H1 (cell line): ENCODE data around the gene WAC. TPM values are rescaled to one million over a fixed set of nuclear protein-coding genes. Genes with fewer than 3 reads are reported as not detected.

Source experiments
- ASH2L ChIP-seq: fragments of 200-600, 300-600 bp; sonication (generic); IDR thresholded peaks from one replicate; pipeline ENCODE4 v1.7.1; 2017; ENCODE audit warnings: low read length
- JUN ChIP-seq: IDR thresholded peaks from 2 replicates; pipeline ENCODE4 v1.6.1; 2011; ENCODE audit warnings: low read depth, mild to moderate bottlenecking, improper control_type of control experiment, low read length
- KDM1A ChIP-seq: fragments of 200-600, 300-600 bp; sonication (generic); IDR thresholded peaks from 2 replicates; pipeline ENCODE4 v1.7.1; 2016; ENCODE audit warnings: mild to moderate bottlenecking, low read length, borderline replicate concordance
- KDM5A ChIP-seq: fragments of 200-600 bp; IDR thresholded peaks from 2 replicates; pipeline ENCODE4 v1.7.1; 2012; ENCODE audit warnings: mild to moderate bottlenecking, low read length, inconsistent platforms, mixed read lengths
- TAF7 ChIP-seq: optimal IDR thresholded peaks from 2 replicates; pipeline ENCODE3; 2011; ENCODE audit warnings: low read depth, mild to moderate bottlenecking, inconsistent platforms, low read length, moderate library complexity, borderline replicate concordance
- polyA plus RNA-seq, 7 experiments: library from polyadenylated mRNA; depleted of rRNA in 3 of 7; stranded (reverse) in 5 of 7; unstranded in 2 of 7; fragments of >200 nt in 5 of 7; fragments of 200-250 nt in 2 of 7; gene quantifications; 1 replicate in 5 of 7; 2 replicates in 1 of 7; 4 replicates in 1 of 7; pipeline versions ENCODE4 v1.2.1 to v1.2.3, GENCODE V29; 2011 to 2013; ENCODE audit warnings: missing spikeins in 2 of 7, mixed read lengths in 2 of 7
- total RNA-seq: library from RNA; stranded (reverse); fragmentation: NEBNext Ultra II Directional; extraction: Animal tissue kit (Norgen Biotek cat#: 25700); gene quantifications from 2 replicates; pipeline ENCODE4 v1.2.1, GENCODE V29; 2021
- TF ChIP-seq, protein P1 (sequence below): IDR thresholded peaks from 2 replicates; pipeline ENCODE4 v1.6.1; 2012; ENCODE audit warnings: inconsistent platforms

WAC gene
- total and polyA plus RNA-seq, 2 of the 8 experiments (the other 6 are each of a cell fraction or from before 2014, with no cell fraction given): 72.9 to 128 TPM

DNA sequence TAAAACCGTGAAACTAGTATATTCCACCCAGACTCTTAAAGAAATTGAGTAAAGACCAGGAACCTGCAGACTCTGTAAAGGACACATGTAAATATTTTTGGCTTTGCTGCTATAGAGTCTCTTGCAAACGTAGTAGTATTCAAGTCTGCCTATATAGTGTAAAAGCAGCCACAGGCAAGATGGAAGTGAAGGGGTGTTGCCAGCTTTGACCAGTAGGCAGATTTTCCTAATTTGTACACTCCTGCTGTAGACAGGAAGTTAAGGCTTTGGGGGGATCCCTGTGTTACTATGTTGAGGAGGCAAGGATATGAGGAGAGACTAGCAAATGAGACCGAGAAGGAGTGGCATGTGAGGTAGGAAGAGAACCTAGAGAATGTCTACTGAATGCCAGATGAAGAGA is 27.7 kb downstream of the WAC start (continued):
- TF ChIP-seq KDM1A (no peak), TAF7 (no peak), JUN (no peak), KDM5A (no peak), ASH2L (no peak)
- TF ChIP-seq, protein P1, sequence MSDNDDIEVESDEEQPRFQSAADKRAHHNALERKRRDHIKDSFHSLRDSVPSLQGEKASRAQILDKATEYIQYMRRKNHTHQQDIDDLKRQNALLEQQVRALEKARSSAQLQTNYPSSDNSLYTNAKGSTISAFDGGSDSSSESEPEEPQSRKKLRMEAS: no peak
